ENCODE results near the gene GANAB. TPM values are rescaled to one million over a fixed set of nuclear protein-coding genes. Genes with fewer than 3 reads are reported as not detected.

Gene GANAB
- total RNA-seq, 3 donors from 2014 or later (not counting 1 experiment from before 2014, with no cell fraction given), result 236 to 275 (median 246) TPM

DNA sequence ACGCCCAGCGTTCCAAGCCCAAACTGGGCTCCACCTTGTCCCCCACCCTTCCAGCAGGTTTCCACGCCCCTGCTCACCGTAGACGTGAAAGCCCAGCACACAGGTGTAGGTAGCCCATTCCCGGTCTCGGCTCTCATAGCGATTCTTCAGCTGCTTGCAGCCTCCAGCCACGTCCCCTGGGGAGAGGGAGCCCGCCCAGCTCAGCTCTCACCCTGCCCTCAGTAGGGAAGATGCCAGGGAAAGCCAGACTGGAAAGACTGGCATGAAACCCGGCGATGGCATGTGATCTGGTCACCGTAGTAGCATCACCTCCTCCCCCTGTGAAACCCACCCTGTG, 43.4 kb downstream of the GANAB start:
- H3K27me3 Mint-ChIP-seq (ENCODE audit: low read depth in 2 of 2), result no peaks in the 10 kb centered on the region
- intact Hi-C loops (cut with micrococcal nuclease), result no loop called here
- peak overlapping the region; percentile 82 for H3K4me3 Mint-ChIP-seq
- H3K4me1 Mint-ChIP-seq, result peaks cover 42 to 53% of the 10 kb centered on the region in 2 donors
- H3K36me3 Mint-ChIP-seq, result no peaks in the 10 kb centered on the region
- H3K27ac ChIP-seq (ENCODE audit: low read length), result no peak overlapping the region
- ATAC-seq (no peak), DNase-seq (no peak)
- H3K4me3 ChIP-seq (ENCODE audit: low read length), result no peak overlapping the region
- H3K9me3 Mint-ChIP-seq, result no peaks in the 10 kb centered on the region
- H3K9me3 ChIP-seq (ENCODE audit: control insufficient read depth, insufficient read depth, low read length), result no peaks in the 10 kb centered on the region
- H3K36me3 ChIP-seq (ENCODE audit: control insufficient read depth, insufficient read depth, low read length), result peaks cover 35% of the 10 kb centered on the region
- H3K4me1 ChIP-seq (ENCODE audit: control insufficient read depth, insufficient read depth, low read length), result peaks cover 43% of the 10 kb centered on the region
- 88% methylated on average over 13 of the region's 13 CpGs for WGBS (ENCODE audit: insufficient coverage)
- TF ChIP-seq, protein P1, sequence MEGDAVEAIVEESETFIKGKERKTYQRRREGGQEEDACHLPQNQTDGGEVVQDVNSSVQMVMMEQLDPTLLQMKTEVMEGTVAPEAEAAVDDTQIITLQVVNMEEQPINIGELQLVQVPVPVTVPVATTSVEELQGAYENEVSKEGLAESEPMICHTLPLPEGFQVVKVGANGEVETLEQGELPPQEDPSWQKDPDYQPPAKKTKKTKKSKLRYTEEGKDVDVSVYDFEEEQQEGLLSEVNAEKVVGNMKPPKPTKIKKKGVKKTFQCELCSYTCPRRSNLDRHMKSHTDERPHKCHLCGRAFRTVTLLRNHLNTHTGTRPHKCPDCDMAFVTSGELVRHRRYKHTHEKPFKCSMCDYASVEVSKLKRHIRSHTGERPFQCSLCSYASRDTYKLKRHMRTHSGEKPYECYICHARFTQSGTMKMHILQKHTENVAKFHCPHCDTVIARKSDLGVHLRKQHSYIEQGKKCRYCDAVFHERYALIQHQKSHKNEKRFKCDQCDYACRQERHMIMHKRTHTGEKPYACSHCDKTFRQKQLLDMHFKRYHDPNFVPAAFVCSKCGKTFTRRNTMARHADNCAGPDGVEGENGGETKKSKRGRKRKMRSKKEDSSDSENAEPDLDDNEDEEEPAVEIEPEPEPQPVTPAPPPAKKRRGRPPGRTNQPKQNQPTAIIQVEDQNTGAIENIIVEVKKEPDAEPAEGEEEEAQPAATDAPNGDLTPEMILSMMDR (IDR thresholded peaks at IDR 0.05), result no peak
- peak overlapping the region; percentile 18 to 35 for H3K27ac Mint-ChIP-seq
- H3K27me3 ChIP-seq (ENCODE audit: control insufficient read depth, insufficient read depth, low read length), result no peaks in the 10 kb centered on the region

DNA sequence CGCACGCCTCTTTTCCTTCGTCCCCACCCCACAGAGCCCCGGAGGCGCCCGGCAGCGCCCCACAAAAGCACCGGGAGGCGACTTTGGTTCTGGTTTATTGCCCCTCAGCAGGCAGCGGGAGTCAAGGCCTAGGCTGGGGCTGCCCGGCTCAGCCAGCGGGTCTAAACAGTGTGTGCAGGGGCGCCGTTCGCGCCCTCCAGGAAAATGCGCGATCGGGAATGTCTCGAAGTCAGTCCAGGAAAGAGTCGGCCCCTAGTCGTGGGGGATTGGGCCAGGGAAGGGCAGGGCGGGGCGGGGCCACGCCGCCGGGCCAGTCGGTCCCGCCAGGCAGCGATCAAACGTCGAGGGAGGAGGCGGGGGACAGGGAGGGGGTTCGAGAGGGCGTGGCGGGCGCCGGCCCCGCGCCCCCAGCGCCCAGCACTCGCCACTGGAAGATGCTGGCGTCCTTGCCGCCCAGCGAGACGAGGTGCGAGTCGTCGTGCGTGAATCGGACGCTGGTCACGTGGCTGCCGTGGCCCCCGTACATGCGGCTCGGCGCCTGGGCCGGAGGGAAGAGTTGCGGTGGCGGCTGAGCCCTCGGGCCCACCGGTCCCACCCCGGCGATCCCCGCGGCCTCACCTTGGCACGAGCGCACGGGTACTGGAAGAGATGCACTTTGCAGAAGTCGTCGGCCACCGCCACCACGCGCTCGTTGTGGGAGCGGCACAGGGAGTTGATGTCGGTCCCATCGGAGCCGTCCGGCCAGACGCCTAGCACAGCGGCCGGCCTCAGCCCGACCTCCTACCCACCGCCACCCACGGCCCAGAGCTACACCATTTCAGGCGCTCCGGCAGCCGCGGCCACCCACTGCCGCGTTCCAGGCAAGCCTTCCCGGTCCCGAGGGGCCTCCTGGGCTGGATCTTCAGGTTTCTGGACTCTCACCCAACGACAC, 44.0 kb downstream of the GANAB start:
- Histone ChIP-seq H3K9me3 (ENCODE audit: control insufficient read depth, insufficient read depth, low read length) (no peaks in the 10 kb centered on the region), H3K27me3 (ENCODE audit: control insufficient read depth, insufficient read depth, low read length) (no peaks in the 10 kb centered on the region), H3K27ac (ENCODE audit: low read length) (peak overlapping the region; percentile 48), H3K4me3 (ENCODE audit: low read length) (peak overlapping the region; percentile 79), H3K36me3 (ENCODE audit: control insufficient read depth, insufficient read depth, low read length) (peaks cover 35% of the 10 kb centered on the region), H3K4me1 (ENCODE audit: control insufficient read depth, insufficient read depth, low read length) (peaks cover 43% of the 10 kb centered on the region)
- intact Hi-C loops (cut with micrococcal nuclease), result no loop called here
- DNase-seq, result peak in 1 of 2 donors; percentile 53
- 50% methylated on average over 96 of the region's 96 CpGs for WGBS (ENCODE audit: insufficient coverage)
- Mint-ChIP-seq H3K4me1 (peaks cover 48 to 54% of the 10 kb centered on the region in 2 donors), H3K36me3 (no peaks in the 10 kb centered on the region), H3K27ac (peak overlapping the region; percentile 93 to 96), H3K27me3 (ENCODE audit: low read depth in 2 of 2) (no peaks in the 10 kb centered on the region), H3K4me3 (peak overlapping the region; percentile 97), H3K9me3 (no peaks in the 10 kb centered on the region)
- ATAC-seq, result peak in 1 of 3 donors; percentile 7
- TF ChIP-seq, protein P1 (IDR thresholded peaks at IDR 0.05), result no peak

DNA sequence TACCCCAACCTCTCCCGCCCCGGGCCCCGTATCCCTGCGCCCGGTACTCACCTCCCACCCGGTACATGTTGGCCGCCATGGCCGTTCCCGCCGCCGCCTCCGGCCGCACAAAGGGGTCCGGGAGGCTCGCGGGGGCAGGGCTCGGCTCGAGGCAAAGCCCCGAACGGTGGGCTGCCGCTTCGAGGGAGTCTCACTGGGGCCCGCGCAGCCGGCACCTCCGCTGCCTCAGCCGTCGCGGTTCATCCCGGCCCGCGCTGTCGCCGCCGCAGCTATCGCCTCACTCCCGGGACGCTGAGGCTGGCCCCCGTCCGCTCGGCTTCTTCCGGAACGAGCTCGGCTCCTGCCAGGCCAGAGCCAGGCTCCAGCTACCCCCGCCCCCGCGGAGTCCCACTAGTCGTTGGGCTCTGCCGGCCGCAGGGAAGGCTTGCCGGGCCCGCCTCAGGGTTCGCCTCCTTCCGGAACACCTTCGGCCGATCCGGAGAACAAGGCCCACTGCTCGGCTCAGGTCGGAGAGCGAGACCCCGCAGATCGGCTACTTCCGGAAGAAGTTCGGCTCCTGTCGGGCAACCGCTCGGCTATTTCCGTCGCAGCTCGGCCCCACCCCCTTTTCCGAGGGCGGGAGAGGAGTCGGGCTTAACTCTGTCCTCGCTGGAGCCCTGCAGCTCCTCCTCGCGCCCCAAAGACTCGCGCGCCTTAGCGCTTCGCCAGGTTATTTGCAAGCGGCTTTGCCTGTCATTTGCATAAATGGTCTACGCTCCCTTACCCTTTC, 44.9 kb downstream of the GANAB start, which contains the start of gene MTA2:
Gene MTA2, minus strand, starts transcription at position 494 of the 769 bp plus-strand sequence. Its CDS starts 415 bp downstream, at position 79.
- Mint-ChIP-seq H3K27ac (peak within 1 kb of the TSS; percentile 93 to 96), H3K27me3 (ENCODE audit: low read depth in 2 of 2) (no peaks in the 10 kb centered on the region), H3K4me1 (peaks cover 48 to 59% of the 10 kb centered on the region in 2 donors), H3K36me3 (no peaks in the 10 kb centered on the region), H3K9me3 (no peaks in the 10 kb centered on the region), H3K4me3 (peak within 1 kb of the TSS; percentile 97)
- WGBS (ENCODE audit: insufficient coverage), result under 1% methylated on average over 83 of the region's 83 CpGs
- H3K4me3 ChIP-seq (ENCODE audit: low read length), result peak within 1 kb of the TSS; percentile 79
- H3K9me3 ChIP-seq (ENCODE audit: control insufficient read depth, insufficient read depth, low read length), result no peaks in the 10 kb centered on the region
- TF ChIP-seq, protein P1 (IDR thresholded peaks at IDR 0.05), result no peak
- H3K36me3 ChIP-seq (ENCODE audit: control insufficient read depth, insufficient read depth, low read length), result peaks cover 36% of the 10 kb centered on the region
- H3K27me3 ChIP-seq (ENCODE audit: control insufficient read depth, insufficient read depth, low read length), result no peaks in the 10 kb centered on the region
- peak within 1 kb of the TSS; percentile 83 for H3K27ac ChIP-seq (ENCODE audit: low read length)
- intact Hi-C loops (cut with micrococcal nuclease), result no loop called here
- H3K4me1 ChIP-seq (ENCODE audit: control insufficient read depth, insufficient read depth, low read length), result peaks cover 43% of the 10 kb centered on the region
- ATAC-seq (peak; percentile 77 to 90 (median 78)), DNase-seq (peak; percentile 99 to 100)
